Astrocyte (in vitro differentiated cells and primary cell): ENCODE data around the gene MAST2. TPM values are rescaled to one million over a fixed set of nuclear protein-coding genes. Genes with fewer than 3 reads are reported as not detected.

Experiments used
- DNase-seq: peaks from one replicate; pipeline ENCODE4 v3.0.0-alpha.2; 2010; ENCODE audit warnings: low read depth
- FAIRE-seq: peaks from 2 replicates; lab custom pipeline; 2011; peaks lifted over from hg19 to GRCh38; lab: Jason Lieb, UNC
- H2AFZ ChIP-seq: 2 replicates; pipeline ENCODE4 v1.6.0; 2012; ENCODE audit warnings: low read depth, low read length, inconsistent platforms
- H3K27ac ChIP-seq: 2 replicates; pipeline ENCODE4 v1.5.1; 2011; ENCODE audit warnings: low read depth, low read length, inconsistent platforms
- H3K27me3 ChIP-seq: 2 replicates; pipeline ENCODE4 v1.6.0; 2011; ENCODE audit warnings: low read length, inconsistent platforms; ENCODE audit not compliant: insufficient read depth
- H3K36me3 ChIP-seq: 2 replicates; pipeline ENCODE4 v1.5.1; 2011; ENCODE audit warnings: low read length, inconsistent platforms; ENCODE audit not compliant: insufficient read depth
- H3K4me1 ChIP-seq: 2 replicates; pipeline ENCODE4 v1.5.1; 2011; ENCODE audit warnings: low read length, inconsistent platforms; ENCODE audit not compliant: insufficient read depth
- H3K4me2 ChIP-seq: 2 replicates; pipeline ENCODE4 v1.6.0; 2012; ENCODE audit warnings: low read length, inconsistent platforms
- H3K4me3 ChIP-seq: 2 replicates; pipeline ENCODE4 v1.5.1; 2011; ENCODE audit warnings: low read depth, mild to moderate bottlenecking, low read length, inconsistent platforms; ENCODE audit not compliant: insufficient read depth
- H3K79me2 ChIP-seq: 2 replicates; pipeline ENCODE4 v1.6.0; 2012; ENCODE audit warnings: mild to moderate bottlenecking, low read length, inconsistent platforms; ENCODE audit not compliant: insufficient read depth
- H3K9ac ChIP-seq: 2 replicates; pipeline ENCODE4 v1.6.0; 2012; ENCODE audit warnings: mild to moderate bottlenecking, low read length, inconsistent platforms
- H3K9me3 ChIP-seq: 2 replicates; pipeline ENCODE4 v1.5.1; 2012; ENCODE audit warnings: low read depth, mild to moderate bottlenecking, low read length, inconsistent platforms; ENCODE audit not compliant: insufficient read depth
- H4K20me1 ChIP-seq: 2 replicates; pipeline ENCODE4 v1.6.0; 2012; ENCODE audit warnings: low read length, inconsistent platforms; ENCODE audit not compliant: insufficient read depth
- H3K27ac Mint-ChIP-seq: one replicate; pipeline ENCODE4 v1.8.0; 2021; ENCODE audit warnings: mild to moderate bottlenecking, mixed read lengths; ENCODE audit not compliant: unreplicated experiment
- H3K27me3 Mint-ChIP-seq: one replicate; pipeline ENCODE4 v1.8.0; 2021; ENCODE audit warnings: low read depth, mixed read lengths; ENCODE audit not compliant: unreplicated experiment
- H3K36me3 Mint-ChIP-seq: one replicate; pipeline ENCODE4 v1.8.0; 2021; ENCODE audit warnings: low read depth, mixed read lengths; ENCODE audit not compliant: unreplicated experiment
- H3K4me1 Mint-ChIP-seq: one replicate; pipeline ENCODE4 v1.8.0; 2021; ENCODE audit warnings: low read depth, mixed read lengths; ENCODE audit not compliant: unreplicated experiment
- H3K4me3 Mint-ChIP-seq: one replicate; pipeline ENCODE4 v1.8.0; 2021; ENCODE audit warnings: mild to moderate bottlenecking, moderate library complexity, mixed read lengths; ENCODE audit not compliant: unreplicated experiment
- H3K9me3 Mint-ChIP-seq: one replicate; pipeline ENCODE4 v1.8.0; 2021; ENCODE audit warnings: mild to moderate bottlenecking, mixed read lengths; ENCODE audit not compliant: unreplicated experiment
- EZH2 ChIP-seq: IDR thresholded peaks from 2 replicates; pipeline ENCODE4 v1.6.1; 2012; ENCODE audit warnings: mild to moderate bottlenecking, low read length, inconsistent platforms; ENCODE audit not compliant: insufficient read depth
- total RNA-seq: library from RNA; stranded (reverse); gene quantifications from 2 replicates; pipeline ENCODE4 v1.2.1, GENCODE V29; 2021
- TF ChIP-seq, protein P1 (sequence below): IDR thresholded peaks from 2 replicates; pipeline ENCODE4 v1.5.1; 2011; ENCODE audit warnings: low read depth, mild to moderate bottlenecking, inconsistent platforms, low read length, moderate library complexity; ENCODE audit not compliant: insufficient read depth

The MAST2 gene
- total RNA-seq, 1 donor from 2014 or later: 41.0 TPM

DNA sequence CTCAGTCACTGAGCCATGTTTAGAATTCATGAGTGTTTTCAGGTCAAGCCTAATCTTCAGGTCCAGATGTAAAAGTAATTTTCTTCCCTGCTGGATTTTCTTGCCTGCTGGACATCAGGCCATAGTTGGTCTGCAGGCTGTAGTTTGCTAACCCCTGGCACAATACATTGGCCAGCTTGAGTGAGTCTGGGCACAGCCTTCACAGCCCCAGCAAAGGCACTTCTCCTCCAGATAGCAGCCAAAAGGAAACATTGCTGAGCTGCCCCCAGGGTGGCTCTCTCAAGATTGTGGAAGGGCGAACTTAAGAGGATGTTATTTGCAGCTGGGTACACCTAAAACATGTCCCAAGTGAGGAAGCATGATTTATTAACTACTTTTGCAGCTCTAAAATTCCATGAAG is 202.2 kb downstream of the MAST2 start:
- Mint-ChIP-seq H3K4me3 (no peak overlapping the region), H3K27ac (no peak overlapping the region), H3K9me3 (no peaks in the 10 kb centered on the region), H3K27me3 (no peaks in the 10 kb centered on the region), H3K36me3 (peaks cover 31% of the 10 kb centered on the region), H3K4me1 (peaks cover 3% of the 10 kb centered on the region)
- H3K4me3 ChIP-seq: no peak overlapping the region
- H2AFZ ChIP-seq: no peak overlapping the region
- no peaks in the 10 kb centered on the region for H3K9me3 ChIP-seq
- H3K9ac ChIP-seq: no peak overlapping the region
- DNase-seq: no peak
- TF ChIP-seq EZH2: no peak
- TF ChIP-seq, protein P1, sequence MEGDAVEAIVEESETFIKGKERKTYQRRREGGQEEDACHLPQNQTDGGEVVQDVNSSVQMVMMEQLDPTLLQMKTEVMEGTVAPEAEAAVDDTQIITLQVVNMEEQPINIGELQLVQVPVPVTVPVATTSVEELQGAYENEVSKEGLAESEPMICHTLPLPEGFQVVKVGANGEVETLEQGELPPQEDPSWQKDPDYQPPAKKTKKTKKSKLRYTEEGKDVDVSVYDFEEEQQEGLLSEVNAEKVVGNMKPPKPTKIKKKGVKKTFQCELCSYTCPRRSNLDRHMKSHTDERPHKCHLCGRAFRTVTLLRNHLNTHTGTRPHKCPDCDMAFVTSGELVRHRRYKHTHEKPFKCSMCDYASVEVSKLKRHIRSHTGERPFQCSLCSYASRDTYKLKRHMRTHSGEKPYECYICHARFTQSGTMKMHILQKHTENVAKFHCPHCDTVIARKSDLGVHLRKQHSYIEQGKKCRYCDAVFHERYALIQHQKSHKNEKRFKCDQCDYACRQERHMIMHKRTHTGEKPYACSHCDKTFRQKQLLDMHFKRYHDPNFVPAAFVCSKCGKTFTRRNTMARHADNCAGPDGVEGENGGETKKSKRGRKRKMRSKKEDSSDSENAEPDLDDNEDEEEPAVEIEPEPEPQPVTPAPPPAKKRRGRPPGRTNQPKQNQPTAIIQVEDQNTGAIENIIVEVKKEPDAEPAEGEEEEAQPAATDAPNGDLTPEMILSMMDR: no peak
- FAIRE-seq: no peak
- no peaks in the 10 kb centered on the region for H3K79me2 ChIP-seq
- H3K36me3 ChIP-seq: peaks cover 22% of the 10 kb centered on the region
- no peaks in the 10 kb centered on the region for H3K4me1 ChIP-seq
- H4K20me1 ChIP-seq: no peaks in the 10 kb centered on the region
- no peak overlapping the region for H3K4me2 ChIP-seq
- no peaks in the 10 kb centered on the region for H3K27me3 ChIP-seq
- H3K27ac ChIP-seq: no peak overlapping the region

DNA sequence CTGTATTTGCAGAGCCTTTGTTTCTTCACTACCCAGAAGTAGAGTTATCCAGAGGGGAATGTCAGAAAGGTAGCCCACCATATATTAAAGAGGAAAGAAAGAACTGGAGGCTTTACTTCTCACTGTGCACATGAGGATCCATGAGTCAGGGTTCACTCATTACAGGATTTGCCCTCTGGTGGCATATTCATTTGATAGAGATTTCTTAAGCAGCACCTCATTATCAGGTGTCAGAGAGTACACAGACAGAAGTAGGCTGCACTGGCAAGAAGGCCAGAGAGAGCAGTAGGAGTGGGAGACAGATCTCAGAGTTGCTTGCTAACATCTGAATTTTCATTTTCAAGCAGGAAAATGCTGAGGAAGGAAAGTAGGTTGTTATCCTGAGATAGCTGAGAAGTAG is 205.2 kb downstream of the MAST2 start:
- Mint-ChIP-seq H3K4me3 (no peak overlapping the region), H3K4me1 (no peaks in the 10 kb centered on the region), H3K27ac (no peak overlapping the region), H3K27me3 (no peaks in the 10 kb centered on the region), H3K9me3 (no peaks in the 10 kb centered on the region), H3K36me3 (peaks cover 35% of the 10 kb centered on the region)
- H3K79me2 ChIP-seq: no peaks in the 10 kb centered on the region
- TF ChIP-seq, protein P1: no peak
- TF ChIP-seq EZH2: no peak
- H3K4me2 ChIP-seq: no peak overlapping the region
- no peak overlapping the region for H3K4me3 ChIP-seq
- FAIRE-seq (no peak), DNase-seq (no peak)
- H3K9ac ChIP-seq: no peak overlapping the region
- no peaks in the 10 kb centered on the region for H3K9me3 ChIP-seq
- no peak overlapping the region for H2AFZ ChIP-seq
- H3K27ac ChIP-seq: no peak overlapping the region
- H3K4me1 ChIP-seq: no peaks in the 10 kb centered on the region
- no peaks in the 10 kb centered on the region for H3K27me3 ChIP-seq
- H4K20me1 ChIP-seq: no peaks in the 10 kb centered on the region
- H3K36me3 ChIP-seq: peaks cover 22% of the 10 kb centered on the region

DNA sequence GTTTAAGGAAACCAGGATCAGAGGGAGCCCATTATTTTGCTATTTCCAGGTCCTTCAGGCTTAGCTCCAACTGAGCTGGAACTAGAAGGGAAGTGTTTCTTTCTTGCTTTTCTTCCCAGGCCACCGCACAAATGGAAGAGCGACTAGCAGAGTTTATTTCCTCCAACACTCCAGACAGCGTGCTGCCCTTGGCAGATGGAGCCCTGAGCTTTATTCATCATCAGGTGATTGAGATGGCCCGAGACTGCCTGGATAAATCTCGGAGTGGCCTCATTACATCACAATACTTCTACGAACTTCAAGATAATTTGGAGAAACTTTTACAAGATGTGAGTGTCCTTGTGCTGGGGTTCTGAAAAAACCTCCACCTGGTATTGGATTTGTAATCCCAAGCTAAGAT is 207.2 kb downstream of the MAST2 start:
- H3K36me3 ChIP-seq: peaks cover 19% of the 10 kb centered on the region
- H3K79me2 ChIP-seq: no peaks in the 10 kb centered on the region
- DNase-seq (no peak), FAIRE-seq (no peak)
- H3K9ac ChIP-seq: no peak overlapping the region
- H3K4me3 Mint-ChIP-seq: no peak overlapping the region
- peaks cover 3% of the 10 kb centered on the region for H3K9me3 Mint-ChIP-seq
- H3K4me1 Mint-ChIP-seq: no peaks in the 10 kb centered on the region
- no peak overlapping the region for H3K27ac ChIP-seq
- no peaks in the 10 kb centered on the region for H3K9me3 ChIP-seq
- no peaks in the 10 kb centered on the region for H3K27me3 ChIP-seq
- peaks cover 30% of the 10 kb centered on the region for H3K36me3 Mint-ChIP-seq
- H3K27me3 Mint-ChIP-seq: no peaks in the 10 kb centered on the region
- no peaks in the 10 kb centered on the region for H4K20me1 ChIP-seq
- no peak overlapping the region for H3K4me3 ChIP-seq
- H3K4me2 ChIP-seq: no peak overlapping the region
- no peak for TF ChIP-seq EZH2
- TF ChIP-seq, protein P1: no peak
- no peak overlapping the region for H3K27ac Mint-ChIP-seq
- no peak overlapping the region for H2AFZ ChIP-seq
- no peaks in the 10 kb centered on the region for H3K4me1 ChIP-seq
